Stimulated activated CD8-positive, alpha-beta memory T cell treated with anti-CD3 and anti-CD28 coated beads, Interleukin-15, amount 100 ng/mL, for 24 hours (primary cell): ENCODE results near the gene ABTB2.

ENCODE experiments used
- DNase-seq: peaks from one replicate; pipeline ENCODE4 v3.0.0-alpha.2; 2020; ENCODE audit warnings: low read depth

Gene ABTB2

GRCh38 chr11:34360046-34360445, 2.2 kb upstream of the ABTB2 start:
- no peak for DNase-seq

- DNase-seq: no peak
Measured at GRCh38 chr11:34359548-34359891, 1.7 kb upstream of the ABTB2 start.

GRCh38 chr11:34358728-34359547, 1.1 kb upstream of the ABTB2 start:
- DNase-seq: peak; percentile 39

DNA sequence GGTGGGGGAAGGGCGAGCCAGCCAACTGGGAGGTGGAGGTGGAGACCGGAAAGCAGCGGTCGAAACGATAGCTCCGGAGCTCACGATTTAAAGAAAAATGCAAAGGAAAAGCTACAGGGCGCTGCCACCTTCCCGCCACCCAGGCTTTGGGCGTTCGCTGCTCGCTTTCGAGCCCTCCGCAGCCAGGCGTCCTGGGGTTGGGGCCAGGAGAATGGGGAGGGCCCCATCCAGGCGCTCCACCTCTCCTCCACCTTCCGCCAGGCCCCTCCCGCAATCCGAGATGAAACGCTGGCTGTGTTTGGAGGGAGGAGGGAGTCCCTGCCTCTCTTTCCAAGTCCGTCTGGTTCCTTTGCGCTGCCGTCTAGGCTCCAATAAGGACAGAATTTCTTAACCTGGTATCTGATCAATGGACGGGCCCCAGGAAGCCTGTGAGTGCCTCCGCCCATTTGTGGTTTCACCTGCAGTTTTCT, 483 bp upstream of the ABTB2 start:
- no peak for DNase-seq

DNA sequence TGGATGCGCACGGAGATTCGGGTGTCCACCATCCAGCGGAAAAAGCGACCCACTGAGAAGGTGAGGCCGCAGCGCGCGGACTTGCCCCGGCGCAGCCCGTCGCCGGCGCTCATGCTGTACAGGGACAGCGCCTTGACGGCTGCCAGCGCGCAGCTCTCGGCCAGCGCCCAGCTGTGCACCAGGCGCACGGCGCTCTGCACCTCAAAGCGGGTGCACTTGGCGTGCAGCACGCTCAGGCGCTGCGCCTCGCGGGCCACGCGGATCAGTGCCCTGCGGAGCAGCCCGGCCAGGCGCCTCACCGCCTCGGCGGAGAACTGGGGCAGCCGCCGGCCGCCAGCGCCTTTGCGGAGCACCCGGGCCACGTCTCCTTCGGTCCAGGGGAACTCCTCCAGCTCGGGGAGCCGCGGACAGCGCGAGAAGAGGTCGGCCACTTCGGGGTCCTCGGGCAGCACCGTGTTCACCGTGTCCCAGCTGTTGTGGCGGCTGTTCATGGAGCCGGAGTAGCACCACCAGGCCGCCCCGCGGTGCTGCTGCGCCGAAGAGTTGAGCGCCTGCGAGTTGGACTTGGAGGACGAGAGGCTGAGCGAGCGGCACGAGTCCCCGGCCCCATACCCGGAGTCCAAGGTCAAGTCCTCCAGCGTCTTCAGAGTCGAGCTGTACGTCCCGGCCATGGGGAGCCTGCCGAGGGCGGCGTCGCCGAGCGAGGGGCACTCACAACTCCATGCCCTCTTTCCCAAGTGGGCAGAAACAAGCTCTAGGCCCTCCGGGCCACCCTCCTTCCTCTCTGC, 703 bp downstream of the ABTB2 start:
- peak; percentile 13 for DNase-seq

DNA sequence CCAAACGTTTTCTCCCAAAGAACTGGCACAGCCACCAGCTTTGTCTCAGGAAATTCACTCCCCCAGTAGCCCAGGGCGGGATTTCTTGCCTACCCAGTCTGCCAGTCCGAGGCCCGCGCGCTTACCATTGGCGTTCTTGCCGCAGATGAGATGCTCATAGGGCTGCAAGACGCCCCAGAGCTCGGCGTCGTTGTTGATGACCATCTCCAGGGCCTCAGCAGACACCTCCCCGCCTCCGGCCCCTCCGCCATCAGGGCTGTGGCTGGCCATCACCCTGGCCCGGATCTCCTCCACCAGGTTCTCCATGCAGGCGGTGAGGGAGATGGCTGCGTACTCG, 1.3 kb downstream of the ABTB2 start:
- DNase-seq: no peak

GRCh38 chr11:34356130-34356529, 1.7 kb downstream of the ABTB2 start:
- DNase-seq: no peak

GRCh38 chr11:34355726-34356125, 2.1 kb downstream of the ABTB2 start:
- DNase-seq: no peak

DNA sequence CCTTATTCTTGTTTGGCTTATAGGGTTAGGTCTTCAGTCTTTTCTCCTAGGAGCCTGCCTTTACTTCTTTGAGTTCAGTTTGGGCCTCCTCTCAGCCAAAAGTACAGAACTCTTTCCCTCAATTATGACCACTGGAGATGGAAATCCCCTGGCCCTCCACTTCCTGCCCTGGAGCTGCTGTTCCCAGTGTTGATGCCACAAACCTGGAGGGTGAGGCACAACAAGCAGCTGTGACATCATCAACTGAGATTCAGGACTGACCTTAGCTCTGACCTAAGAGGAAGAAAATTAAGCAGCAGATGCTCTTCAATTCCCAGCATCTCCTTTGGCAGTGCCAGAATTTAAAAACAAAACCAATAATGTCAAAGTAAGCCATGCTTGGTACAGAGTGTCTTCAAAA, 3.0 kb downstream of the ABTB2 start:
- no peak for DNase-seq

- DNase-seq: no peak
Measured at GRCh38 chr11:34353881-34354280, 3.9 kb downstream of the ABTB2 start.

DNA sequence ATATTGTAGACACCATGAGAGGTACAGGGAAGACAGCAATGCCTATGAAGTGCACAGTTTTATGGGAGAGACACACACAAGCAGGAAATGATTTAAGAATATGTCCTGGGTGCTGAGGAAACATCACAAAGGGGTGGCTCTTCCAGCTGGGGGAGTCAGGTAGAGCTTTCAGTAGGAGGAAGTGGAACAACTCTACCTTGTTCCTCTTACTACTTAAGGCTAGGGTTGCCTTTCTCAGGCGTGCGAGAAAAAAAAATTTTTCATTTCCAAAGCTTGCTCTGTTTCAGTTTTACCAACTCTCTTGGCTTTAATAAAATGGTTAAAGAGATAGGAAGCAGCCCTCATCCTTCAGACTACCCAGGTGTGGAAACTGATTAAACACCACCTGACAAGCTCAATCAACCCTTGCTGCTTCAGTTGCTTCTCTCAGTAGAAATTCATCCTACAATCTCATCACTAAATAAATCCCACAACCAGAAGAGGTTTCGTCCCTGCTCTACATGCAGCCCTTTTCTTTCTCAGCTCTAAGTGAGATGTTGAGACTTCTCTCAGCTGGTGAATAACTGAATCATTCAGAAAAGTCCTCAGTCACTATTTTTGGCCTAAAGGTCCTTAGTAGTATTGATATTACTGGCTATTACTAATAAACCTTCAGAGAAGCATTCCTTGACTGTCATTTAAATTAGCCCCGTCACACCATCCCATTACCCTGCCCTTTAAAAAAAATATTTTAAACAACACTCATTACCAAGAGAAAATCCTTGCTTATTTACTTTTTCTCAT, 5.9 kb downstream of the ABTB2 start:
- DNase-seq: no peak

GRCh38 chr11:34351051-34351450, 6.8 kb downstream of the ABTB2 start:
- DNase-seq: no peak

DNA sequence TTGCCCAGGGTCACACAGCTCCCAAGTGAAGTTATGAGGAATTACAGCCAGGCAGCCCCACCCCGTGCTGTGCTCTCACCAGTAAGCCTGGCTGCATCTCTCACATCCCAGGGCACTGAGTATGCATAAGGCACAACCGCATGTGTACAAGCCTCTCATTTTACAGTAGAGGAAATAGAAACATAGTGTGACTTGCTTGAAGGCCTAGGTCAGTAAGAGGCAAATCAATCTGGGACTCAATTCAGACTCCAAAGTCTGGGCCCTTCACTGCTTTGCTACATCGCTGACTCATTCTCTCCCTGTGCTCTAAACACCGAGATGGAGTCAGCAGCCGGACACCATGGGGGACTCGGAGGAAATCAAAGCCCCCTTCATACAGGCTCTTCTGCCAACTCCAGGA, 7.9 kb downstream of the ABTB2 start:
- no peak for DNase-seq

DNA sequence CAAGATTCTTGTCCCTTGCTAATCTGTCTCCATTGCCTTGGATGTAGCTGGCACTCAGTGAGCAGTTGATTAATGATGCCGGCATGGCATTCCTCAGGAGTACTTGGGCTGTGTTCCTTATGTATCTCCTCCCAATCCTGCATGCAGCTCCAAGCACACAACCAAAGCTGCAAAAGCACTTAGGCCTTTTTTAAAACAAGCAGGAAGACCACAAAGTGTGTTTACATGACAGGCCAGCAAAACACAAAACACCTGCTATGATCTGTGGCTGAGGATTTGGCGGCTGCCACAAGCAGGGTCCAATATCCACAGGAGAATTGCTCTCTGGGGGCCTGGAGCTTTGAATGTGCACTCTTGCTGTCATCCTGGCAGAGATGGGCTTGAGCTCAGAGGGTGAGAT, 8.9 kb downstream of the ABTB2 start:
- DNase-seq: no peak

DNA sequence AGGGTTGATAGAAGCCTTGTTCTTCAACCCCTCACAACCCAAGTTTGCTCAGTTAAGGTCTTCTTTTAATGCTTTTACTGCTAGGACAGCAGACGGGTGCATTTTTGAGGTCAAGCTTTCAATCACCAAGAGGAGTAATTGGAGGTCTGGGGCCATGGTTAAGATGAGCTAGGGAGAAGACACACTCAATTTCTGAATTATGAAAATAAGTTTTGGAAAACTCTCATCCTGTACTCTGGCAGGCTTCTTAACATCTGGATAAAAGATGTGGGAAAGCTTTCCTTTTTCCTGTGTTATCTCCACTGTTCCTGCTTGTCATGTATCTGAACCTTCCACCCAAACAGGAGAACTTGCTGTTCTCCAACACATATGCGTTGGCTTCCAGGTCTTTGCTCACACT, 9.7 kb downstream of the ABTB2 start:
- no peak for DNase-seq

- no peak for DNase-seq
Measured at GRCh38 chr11:34346551-34346950, 11.3 kb downstream of the ABTB2 start.

GRCh38 chr11:34345991-34346480, 11.8 kb downstream of the ABTB2 start:
- DNase-seq: no peak

DNA sequence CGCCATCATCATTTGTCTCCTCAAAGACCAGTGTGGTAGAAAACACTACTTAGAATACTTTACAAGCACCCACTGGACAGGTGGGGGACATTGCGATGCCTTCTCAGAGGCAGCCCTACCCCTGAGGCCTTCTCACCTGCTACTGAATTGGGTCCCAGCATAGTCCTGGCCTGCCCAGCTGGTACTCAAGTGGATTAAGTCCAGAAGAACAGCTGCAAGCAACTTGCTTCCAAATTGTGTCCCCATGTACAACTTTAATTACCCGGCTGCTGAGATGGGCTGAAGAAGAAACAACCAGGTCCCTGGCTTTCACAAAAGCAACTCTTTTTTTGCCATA, 12.3 kb downstream of the ABTB2 start:
- no peak for DNase-seq

- no peak for DNase-seq
Measured at GRCh38 chr11:34344768-34345539, 12.9 kb downstream of the ABTB2 start.

GRCh38 chr11:34344410-34344767, 13.4 kb downstream of the ABTB2 start:
- no peak for DNase-seq

DNA sequence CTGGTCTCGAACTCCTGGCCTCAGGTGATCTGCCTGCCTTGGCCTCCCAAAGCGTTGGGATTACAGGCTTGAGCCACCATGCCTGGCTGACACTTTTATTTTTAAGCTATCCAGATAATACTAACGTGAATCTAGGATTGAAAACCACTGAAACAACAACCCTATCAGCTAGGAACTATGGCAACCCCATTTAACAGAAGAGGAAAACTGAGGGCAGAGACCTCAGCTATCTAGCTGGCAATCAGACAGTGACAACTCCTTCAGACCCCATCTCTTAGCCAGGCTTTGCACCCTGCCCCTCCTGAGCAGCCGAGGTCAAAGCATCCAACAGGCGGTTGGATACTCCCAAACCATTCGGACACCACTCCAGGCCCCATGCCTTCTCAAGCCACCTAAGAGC, 14.1 kb downstream of the ABTB2 start:
- no peak for DNase-seq

DNA sequence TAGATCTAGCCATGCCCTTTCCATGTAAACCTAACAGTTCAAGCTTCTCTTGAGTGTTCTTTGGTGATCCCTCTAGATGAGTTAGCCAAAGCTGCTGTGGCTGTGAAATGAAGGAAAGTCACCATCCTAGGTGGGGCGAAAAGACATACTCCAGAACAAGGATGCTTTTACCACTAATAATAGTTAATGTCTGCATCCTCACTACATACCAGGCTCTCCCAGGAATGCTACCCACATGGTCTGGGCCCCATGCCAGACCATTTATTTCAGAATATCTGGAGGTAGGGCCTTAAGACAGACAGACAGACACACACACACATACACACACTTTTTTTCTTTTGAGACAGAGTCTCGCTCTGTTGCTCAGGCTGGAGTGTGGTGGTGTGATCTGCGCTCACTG, 14.7 kb downstream of the ABTB2 start:
- no peak for DNase-seq
